WTC11 (cell line): Measurements from ENCODE around the gene IL10. TPM values are rescaled to one million over a fixed set of nuclear protein-coding genes. Genes with fewer than 3 reads are reported as not detected.

ENCODE experiments used
- ATAC-seq: fragments of 200-7000 bp; cut with Tn5 transposase; 2 replicates; pipeline ENCODE4 v1.10.0; 2021; ENCODE audit warnings: mild to moderate bottlenecking, moderate library complexity
- CTCF ChIA-PET: fragments of 300-600 bp; sonication (Branson Sonifier 250); formaldehyde crosslinking; loops from one replicate; lab custom pipeline; 2021; ENCODE audit warnings: antibody characterized with exemption; lab: Charles Lee
- POLR2A ChIA-PET: fragments of 350-600 bp; sonication (Branson Sonifier 250); formaldehyde crosslinking; loops from one replicate; lab custom pipeline; 2021; ENCODE audit warnings: antibody characterized with exemption; lab: Charles Lee
- DNase-seq: peaks from one replicate; pipeline ENCODE4 v3.0.0; 2021; ENCODE audit warnings: low spot score
- H3K27ac Mint-ChIP-seq: 2 replicates; pipeline ENCODE4 v1.8.0; 2021; ENCODE audit warnings: mixed read lengths
- H3K27me3 Mint-ChIP-seq: 2 replicates; pipeline ENCODE4 v1.8.0; 2021; ENCODE audit warnings: low read depth, mild to moderate bottlenecking, moderate library complexity, mixed read lengths
- H3K36me3 Mint-ChIP-seq: 2 replicates; pipeline ENCODE4 v1.8.0; 2021; ENCODE audit warnings: mixed read lengths
- H3K4me1 Mint-ChIP-seq: 2 replicates; pipeline ENCODE4 v1.8.0; 2022; ENCODE audit warnings: mixed read lengths
- H3K4me3 Mint-ChIP-seq: 2 replicates; pipeline ENCODE4 v1.8.0; 2021; ENCODE audit warnings: mild to moderate bottlenecking, moderate library complexity, mixed read lengths
- H3K9me3 Mint-ChIP-seq: 2 replicates; pipeline ENCODE4 v1.8.0; 2021; ENCODE audit warnings: mixed read lengths
- AFF4 ChIP-seq: sonication (generic); formaldehyde crosslinking; IDR thresholded peaks from 2 replicates; pipeline ENCODE4 v1.8.1; 2023; ENCODE audit warnings: mild to moderate bottlenecking, missing genetic modification reagents, borderline replicate concordance
- AR ChIP-seq: fragments of 250-450 bp; sonication (Bioruptor Pico); IDR thresholded peaks from 2 replicates; pipeline ENCODE4 v1.9.0; 2021; ENCODE audit warnings: mild to moderate bottlenecking
- ARID4B ChIP-seq: sonication (generic); formaldehyde crosslinking; IDR thresholded peaks from 2 replicates; pipeline ENCODE4 v1.8.0; 2023; ENCODE audit warnings: missing genetic modification reagents, mild to moderate bottlenecking, borderline replicate concordance
- ATF2 ChIP-seq: sonication (generic); formaldehyde crosslinking; IDR thresholded peaks from 2 replicates; pipeline ENCODE4 v1.8.1; 2022; ENCODE audit warnings: low read depth, missing genetic modification reagents, borderline replicate concordance
- E2F1 ChIP-seq: sonication (generic); formaldehyde crosslinking; IDR thresholded peaks from 2 replicates; pipeline ENCODE4 v1.8.0; 2022; ENCODE audit warnings: mild to moderate bottlenecking, missing genetic modification reagents
- ELF4 ChIP-seq: sonication (generic); formaldehyde crosslinking; IDR thresholded peaks from 2 replicates; pipeline ENCODE4 v1.8.1; 2022; ENCODE audit warnings: low read depth, mild to moderate bottlenecking, moderate library complexity, missing genetic modification reagents
- FOXK1 ChIP-seq: sonication (generic); formaldehyde crosslinking; IDR thresholded peaks from 2 replicates; pipeline ENCODE4 v1.8.0; 2022; ENCODE audit warnings: mild to moderate bottlenecking, moderate library complexity, missing genetic modification reagents
- GRHL2 ChIP-seq: fragments of 250-450 bp; sonication (Bioruptor Pico); IDR thresholded peaks from 2 replicates; pipeline ENCODE4 v1.8.0; 2022; ENCODE audit warnings: mild to moderate bottlenecking, moderate library complexity; ENCODE audit not compliant: insufficient replicate concordance, severe bottlenecking
- JUN ChIP-seq: sonication (generic); formaldehyde crosslinking; IDR thresholded peaks from 2 replicates; pipeline ENCODE4 v1.8.0; 2023; ENCODE audit warnings: mild to moderate bottlenecking, missing genetic modification reagents
- NR1H2 ChIP-seq: sonication (generic); formaldehyde crosslinking; IDR thresholded peaks from 2 replicates; pipeline ENCODE4 v1.9.0; 2021; ENCODE audit warnings: mild to moderate bottlenecking, moderate library complexity, missing genetic modification reagents
- NR3C1 ChIP-seq: sonication (generic); formaldehyde crosslinking; conservative IDR thresholded peaks from 2 replicates; pipeline ENCODE4 v1.8.1; 2023; ENCODE audit warnings: low read depth, mild to moderate bottlenecking, missing genetic modification reagents
- PRRX2 ChIP-seq: fragments of 250-450 bp; sonication (Bioruptor Pico); IDR thresholded peaks from 2 replicates; pipeline ENCODE4 v1.8.0; 2021; ENCODE audit warnings: mild to moderate bottlenecking
- TCF7 ChIP-seq: sonication (generic); formaldehyde crosslinking; IDR thresholded peaks from 2 replicates; pipeline ENCODE4 v1.8.0; 2022; ENCODE audit warnings: mild to moderate bottlenecking, low read depth, missing genetic modification reagents, moderate library complexity
- ZNF121 ChIP-seq: sonication (generic); formaldehyde crosslinking; IDR thresholded peaks from 2 replicates; pipeline ENCODE4 v1.8.0; 2023; ENCODE audit warnings: missing genetic modification reagents
- ZNF263 ChIP-seq: sonication (generic); formaldehyde crosslinking; IDR thresholded peaks from 2 replicates; pipeline ENCODE4 v1.8.1; 2022; ENCODE audit warnings: low read depth, mild to moderate bottlenecking, moderate library complexity, missing genetic modification reagents
- ZNF281 ChIP-seq: sonication (generic); formaldehyde crosslinking; IDR thresholded peaks from 2 replicates; pipeline ENCODE4 v1.8.0; 2023; ENCODE audit warnings: mild to moderate bottlenecking, missing genetic modification reagents
- ZNF512 ChIP-seq: sonication (generic); formaldehyde crosslinking; IDR thresholded peaks from 2 replicates; pipeline ENCODE4 v1.8.1; 2022; ENCODE audit warnings: missing genetic modification reagents, borderline replicate concordance
- ZNF671 ChIP-seq: fragments of 250-450 bp; sonication (Bioruptor Pico); IDR thresholded peaks from 2 replicates; pipeline ENCODE4 v1.8.0; 2021; ENCODE audit warnings: mild to moderate bottlenecking
- total RNA-seq: library from RNA; stranded (reverse); gene quantifications from 3 replicates; pipeline ENCODE4 v1.2.3, GENCODE V29; 2021

The IL10 gene
- total RNA-seq, 1 experiment from 2014 or later = not detected

- DNase-seq = no peak
- no peaks in the 10 kb centered on the region for H3K4me1 Mint-ChIP-seq
- H3K36me3 Mint-ChIP-seq = no peaks in the 10 kb centered on the region
- H3K27ac Mint-ChIP-seq = no peak overlapping the region
- H3K9me3 Mint-ChIP-seq = no peaks in the 10 kb centered on the region
- CTCF ChIA-PET = no interaction called here
- no peak for ATAC-seq
- no peak overlapping the region for H3K4me3 Mint-ChIP-seq
- peaks cover 3% of the 10 kb centered on the region; the same call in 1 of the 2 replicates for H3K27me3 Mint-ChIP-seq
- POLR2A ChIA-PET = interaction anchor here (0.7 kb wide), 1 partner anchor 78 kb away, joined by 5 read pairs; no protein-coding TSS in a partner anchor
- no peak for TF ChIP-seq ELF4 (CRISPR knock-in tag)
- no peak for TF ChIP-seq ATF2 (CRISPR knock-in tag)
- no peak for TF ChIP-seq ZNF512 (CRISPR knock-in tag)
- no peak for TF ChIP-seq FOXK1 (CRISPR knock-in tag)
- TF ChIP-seq GRHL2 (CRISPR knock-in tag) = no peak
- no peak for TF ChIP-seq NR3C1 (CRISPR knock-in tag)
- no peak for TF ChIP-seq AR (CRISPR knock-in tag)
- no peak for TF ChIP-seq TCF7 (CRISPR knock-in tag)
- TF ChIP-seq AFF4 (CRISPR knock-in tag) = no peak
- no peak for TF ChIP-seq ZNF281 (CRISPR knock-in tag)
- no peak for TF ChIP-seq NR1H2 (CRISPR knock-in tag)
- no peak for TF ChIP-seq JUN (CRISPR knock-in tag)
- no peak for TF ChIP-seq ZNF671 (CRISPR knock-in tag)
- no peak for TF ChIP-seq ZNF263 (CRISPR knock-in tag)
- no peak for TF ChIP-seq ZNF121 (CRISPR knock-in tag)
- no peak for TF ChIP-seq E2F1
- no peak for TF ChIP-seq PRRX2
- no peak for TF ChIP-seq ARID4B (CRISPR knock-in tag)
These were observed 18.4 kb upstream of the IL10 start for GRCh38 chr1:206790502-206791250.
